Prostate gland (tissue), 2 donors: ENCODE measurements around the gene ANXA2. TPM values are rescaled to one million over a fixed set of nuclear protein-coding genes. Genes with fewer than 3 reads are reported as not detected.
A peak's percentile ranks its signal among the peaks of the same experiment; 100 is the strongest.

Source experiments
- DNase-seq: peaks from one replicate; pipeline ENCODE4 v3.0.0-alpha.2; 2019; ENCODE audit warnings: low spot score
- H3K27ac ChIP-seq, 2 donors: fragments of 200-600 bp; sonication (generic); 2 replicates each; pipeline ENCODE4 v1.5.1; 2017 to 2019
- H3K27me3 ChIP-seq: fragments of 200-600 bp; sonication (generic); replicated peaks from 2 replicates; pipeline ENCODE4 v1.5.1; 2019; ENCODE audit not compliant: insufficient read depth
- H3K36me3 ChIP-seq, 2 donors: fragments of 200-600 bp; sonication (generic); 1 replicate in 1 of 2; 2 replicates in 1 of 2; pipeline versions ENCODE4 v1.5.1 to v1.8.1; 2017 to 2019
- H3K4me1 ChIP-seq: fragments of 200-600 bp; sonication (generic); replicated peaks from 2 replicates; pipeline ENCODE4 v1.5.1; 2019
- H3K4me3 ChIP-seq, 2 donors: fragments of 200-600 bp; sonication (generic); 2 replicates each; pipeline ENCODE4 v1.5.1; 2017 to 2019
- H3K9me3 ChIP-seq: fragments of 200-600 bp; sonication (generic); 2 replicates; pipeline ENCODE4 v1.5.1; 2017
- POLR2A ChIP-seq: fragments of 450-650 bp; IDR thresholded peaks from one replicate; pipeline ENCODE4 v1.6.1; 2016; ENCODE audit warnings: antibody characterized with exemption, mild to moderate bottlenecking
- POLR2AphosphoS5 ChIP-seq: sonication (generic); formaldehyde crosslinking; IDR thresholded peaks from one replicate; pipeline ENCODE4 v1.6.1; 2017; ENCODE audit warnings: antibody characterized with exemption
- WGBS: methylation state at CpG from one replicate; pipeline ENCODE4 v1.1.5; 2018; 5-methylcytosine and 5-hydroxymethylcytosine counted together
- intact Hi-C: fragments of 100-400 bp; cut with DNase I; formaldehyde crosslinking; loops from one replicate; pipeline ENCODE4 v1.14.2; 2022
- total RNA-seq, 2 donors: library from RNA; depleted of rRNA; stranded (reverse); fragments of >200 nt; gene quantifications; one replicate each; pipeline ENCODE4 v1.1.0, GENCODE V29; 2016
- TF ChIP-seq, protein P1 (sequence below), 4 experiments: fragments of 200-600 bp in 2 of 4; fragments of 450-650 bp in 2 of 4; sonication (generic) in 2 of 4; IDR thresholded peaks; 1 replicate in 3 of 4; 2 replicates in 1 of 4; pipeline ENCODE4 v1.5.1; 2016 to 2019; ENCODE audit warnings: antibody characterized with exemption in 4 of 4, mild to moderate bottlenecking in 2 of 4, moderate library complexity in 2 of 4

Gene ANXA2
- 100 to 1,000 TPM; 404 to 595 TPM for total RNA-seq

DNA sequence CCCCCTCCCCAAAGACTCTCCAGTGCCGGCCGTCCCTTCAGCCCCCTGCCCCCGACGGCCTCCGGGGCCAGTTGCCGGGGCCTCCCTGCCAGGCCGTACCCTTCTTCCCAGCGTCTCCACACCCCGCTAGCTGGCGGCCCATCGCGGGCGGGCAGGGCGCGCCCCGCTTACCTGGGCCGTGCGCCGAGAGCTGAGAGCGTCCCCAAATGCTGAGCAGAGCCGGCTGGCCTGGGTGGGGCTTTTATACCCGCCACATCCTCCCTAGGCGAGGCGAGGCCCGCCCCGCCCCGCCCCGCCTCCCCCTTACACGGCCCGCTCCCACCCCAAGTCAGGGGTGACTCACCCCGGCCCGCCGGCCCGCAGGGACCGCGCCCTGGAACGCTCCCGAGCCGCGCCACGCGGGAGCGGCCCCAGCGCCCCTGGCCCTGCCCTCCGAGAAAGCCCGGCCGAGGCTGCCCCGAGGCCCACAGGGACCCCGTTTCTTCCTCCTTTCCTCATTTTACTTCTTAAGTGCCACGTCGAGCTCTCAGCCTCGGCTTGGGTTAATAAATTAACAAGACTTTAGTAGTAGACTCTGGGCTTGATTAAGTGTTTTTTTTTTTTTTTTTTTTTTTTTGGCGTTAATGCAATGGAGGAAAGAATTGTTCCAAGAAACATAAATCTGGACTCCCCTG, at the start of gene ANXA2:
Gene ANXA2, minus strand, starts transcription at position 215 of the 674 bp plus-strand sequence. CDS start 11,911 bp downstream, outside the sequence.
- Histone ChIP-seq H3K27me3 (no peaks in the 10 kb centered on the region), H3K4me1 (peaks cover 26% of the 10 kb centered on the region), H3K4me3 (peak within 1 kb of the TSS; percentile 76 to 79), H3K27ac (peak within 1 kb of the TSS; percentile 93 to 97), H3K36me3 (no peaks in the 10 kb centered on the region), H3K9me3 (no peaks in the 10 kb centered on the region)
- peak; percentile 85 for DNase-seq
- intact Hi-C loops = loop anchor here (5.0 kb wide), 1 partner anchor 36 kb away; no protein-coding TSS in a partner anchor
- TF ChIP-seq POLR2A = peak; percentile 96
- peak; percentile 87 for TF ChIP-seq POLR2AphosphoS5
- TF ChIP-seq, protein P1, sequence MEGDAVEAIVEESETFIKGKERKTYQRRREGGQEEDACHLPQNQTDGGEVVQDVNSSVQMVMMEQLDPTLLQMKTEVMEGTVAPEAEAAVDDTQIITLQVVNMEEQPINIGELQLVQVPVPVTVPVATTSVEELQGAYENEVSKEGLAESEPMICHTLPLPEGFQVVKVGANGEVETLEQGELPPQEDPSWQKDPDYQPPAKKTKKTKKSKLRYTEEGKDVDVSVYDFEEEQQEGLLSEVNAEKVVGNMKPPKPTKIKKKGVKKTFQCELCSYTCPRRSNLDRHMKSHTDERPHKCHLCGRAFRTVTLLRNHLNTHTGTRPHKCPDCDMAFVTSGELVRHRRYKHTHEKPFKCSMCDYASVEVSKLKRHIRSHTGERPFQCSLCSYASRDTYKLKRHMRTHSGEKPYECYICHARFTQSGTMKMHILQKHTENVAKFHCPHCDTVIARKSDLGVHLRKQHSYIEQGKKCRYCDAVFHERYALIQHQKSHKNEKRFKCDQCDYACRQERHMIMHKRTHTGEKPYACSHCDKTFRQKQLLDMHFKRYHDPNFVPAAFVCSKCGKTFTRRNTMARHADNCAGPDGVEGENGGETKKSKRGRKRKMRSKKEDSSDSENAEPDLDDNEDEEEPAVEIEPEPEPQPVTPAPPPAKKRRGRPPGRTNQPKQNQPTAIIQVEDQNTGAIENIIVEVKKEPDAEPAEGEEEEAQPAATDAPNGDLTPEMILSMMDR (IDR thresholded peaks at IDR 0.05) = no peak
- under 1% methylated on average over 53 of the region's 53 CpGs for WGBS

DNA sequence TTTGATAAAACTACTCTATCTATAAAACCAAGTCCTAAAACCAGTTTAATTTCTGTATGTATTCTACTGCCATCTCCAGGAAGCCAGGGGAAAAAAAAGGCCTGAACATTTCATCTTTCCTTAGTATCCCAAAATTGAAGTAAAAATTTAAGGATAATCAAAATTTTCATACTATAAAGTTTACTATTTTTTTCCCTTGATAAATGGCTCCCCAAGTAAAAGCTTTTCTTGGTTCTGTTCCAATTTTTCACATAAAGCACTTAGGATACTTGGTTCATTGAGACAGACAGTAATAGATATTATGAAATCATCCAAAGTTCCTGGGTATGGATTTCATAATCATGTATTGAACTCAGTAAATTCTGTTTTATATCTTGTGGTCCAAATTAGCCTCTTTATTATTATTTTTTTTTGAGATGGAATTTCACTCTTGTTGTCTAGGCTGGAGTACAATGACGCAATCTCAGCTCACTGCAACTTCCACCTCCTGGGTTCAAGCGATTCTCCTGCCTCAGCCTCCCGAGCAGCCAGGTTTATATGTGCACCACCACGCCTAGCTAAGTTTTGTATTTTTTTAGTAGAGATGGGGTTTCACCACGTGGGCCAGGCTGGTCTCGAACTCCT, 46.6 kb upstream of the ANXA2 start:
- Histone ChIP-seq H3K36me3 (no peaks in the 10 kb centered on the region), H3K4me1 (no peaks in the 10 kb centered on the region), H3K27me3 (no peaks in the 10 kb centered on the region), H3K27ac (no peak overlapping the region), H3K9me3 (no peaks in the 10 kb centered on the region), H3K4me3 (no peak overlapping the region)
- 91% methylated on average over 6 of the region's 6 CpGs for whole genome bisulfite sequencing
- TF ChIP-seq, protein P1 (IDR thresholded peaks at IDR 0.05) = peak in 3 of 4 experiments; percentile 47 to 74 (median 71)
- no peak for TF ChIP-seq POLR2AphosphoS5
- intact Hi-C loops = loop anchor here (2.0 kb wide), 1 partner anchor 86 kb away; no protein-coding TSS in a partner anchor
- no peak for DNase-seq

GRCh38 chr15:60442763-60443162, 45.0 kb upstream of the ANXA2 start:
- Histone ChIP-seq H3K36me3 (no peaks in the 10 kb centered on the region), H3K9me3 (no peaks in the 10 kb centered on the region), H3K4me3 (no peak overlapping the region), H3K4me1 (no peaks in the 10 kb centered on the region), H3K27me3 (no peaks in the 10 kb centered on the region), H3K27ac (no peak overlapping the region)
- intact Hi-C loops = no loop called here
- 63% methylated on average over 3 of the region's 3 CpGs for WGBS
- no peak for DNase-seq
- TF ChIP-seq, protein P1 (IDR thresholded peaks at IDR 0.05) = no peak

GRCh38 chr15:60442031-60442650, 44.4 kb upstream of the ANXA2 start:
- TF ChIP-seq, protein P1 (IDR thresholded peaks at IDR 0.05) = no peak
- TF ChIP-seq POLR2A = no peak
- no peak for TF ChIP-seq POLR2AphosphoS5
- no peak overlapping the region for H3K4me3 ChIP-seq
- intact Hi-C loops = no loop called here
- no peaks in the 10 kb centered on the region for H3K9me3 ChIP-seq
- H3K27ac ChIP-seq = no peak overlapping the region
- H3K4me1 ChIP-seq = no peaks in the 10 kb centered on the region
- 62% methylated on average over 2 of the region's 2 CpGs for WGBS
- H3K36me3 ChIP-seq = no peaks in the 10 kb centered on the region
- DNase-seq = no peak
- H3K27me3 ChIP-seq = no peaks in the 10 kb centered on the region
